Left ventricle myocardium inferior (tissue), 1 donor: ENCODE results near the gene SBK1. TPM values are rescaled to one million over a fixed set of nuclear protein-coding genes. Genes with fewer than 3 reads are reported as not detected.
A peak's percentile ranks its signal among the peaks of the same experiment; 100 is the strongest.

Experiments used
- DNase-seq: peaks from one replicate; pipeline ENCODE4 v3.0.0-alpha.2; 2020
- H3K27ac ChIP-seq: fragments of 200-600 bp; replicated peaks from 2 replicates; pipeline ENCODE4 v1.8.0; 2021
- H3K27me3 ChIP-seq: fragments of 200-600 bp; 2 replicates; pipeline ENCODE4 v1.8.0; 2021; ENCODE audit warnings: low read depth
- H3K36me3 ChIP-seq: fragments of 200-600 bp; 2 replicates; pipeline ENCODE4 v1.8.0; 2021
- H3K4me1 ChIP-seq: fragments of 200-600 bp; 2 replicates; pipeline ENCODE4 v1.8.0; 2021
- H3K4me3 ChIP-seq: fragments of 200-600 bp; 2 replicates; pipeline ENCODE4 v1.8.0; 2021; ENCODE audit warnings: mild to moderate bottlenecking, moderate library complexity
- H3K9me3 ChIP-seq: fragments of 200-600 bp; replicated peaks from 2 replicates; pipeline ENCODE4 v1.8.0; 2021
- intact Hi-C: fragments of 100-400 bp; cut with micrococcal nuclease; formaldehyde crosslinking; loops from one replicate; pipeline ENCODE4 v1.11.0; 2022
- total RNA-seq: library from RNA; stranded (reverse); fragmentation: NEBNext Ultra II Directional; extraction: Animal tissue kit (Norgen Biotek cat#: 25700); gene quantifications from one replicate; pipeline ENCODE4 v1.2.1, GENCODE V29; 2021
- TF ChIP-seq, protein P1 (sequence below): fragments of 200-600 bp; IDR thresholded peaks from 2 replicates; pipeline ENCODE4 v1.8.0; 2021; ENCODE audit warnings: antibody characterized with exemption, mild to moderate bottlenecking, borderline replicate concordance
- donor health status: DM: no; HTN: yes; CAD: no; lungs with severe emphysema.

SBK1 gene
- total RNA-seq, 1 donor from 2014 or later, result 2.3 TPM

DNA sequence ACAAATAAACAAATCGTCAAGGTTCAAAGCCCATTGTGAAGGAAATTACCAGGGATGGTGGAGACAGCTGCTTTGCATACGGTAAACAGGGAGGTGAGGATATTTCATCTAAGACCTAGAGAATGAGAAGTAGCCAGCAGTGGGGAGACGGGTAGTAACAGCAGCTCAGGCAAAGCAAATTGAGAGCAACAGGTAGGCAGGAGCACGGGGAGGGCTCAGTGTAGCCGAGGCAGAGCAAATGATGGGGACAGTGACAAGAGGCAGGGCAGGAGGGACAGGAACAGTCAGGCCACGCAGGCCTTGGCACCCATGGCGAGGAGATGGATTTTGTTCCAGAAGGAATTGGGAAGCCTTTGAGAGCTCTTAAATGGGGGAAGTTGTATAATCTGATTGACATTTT is 29.0 kb upstream of the SBK1 start:
- Histone ChIP-seq H3K9me3 (no peaks in the 10 kb centered on the region), H3K4me3 (no peak overlapping the region), H3K4me1 (peaks cover 39% of the 10 kb centered on the region), H3K27me3 (peaks cover 19% of the 10 kb centered on the region), H3K36me3 (no peaks in the 10 kb centered on the region), H3K27ac (peak overlapping the region; percentile 40)
- DNase-seq, result no peak
- TF ChIP-seq, protein P1, sequence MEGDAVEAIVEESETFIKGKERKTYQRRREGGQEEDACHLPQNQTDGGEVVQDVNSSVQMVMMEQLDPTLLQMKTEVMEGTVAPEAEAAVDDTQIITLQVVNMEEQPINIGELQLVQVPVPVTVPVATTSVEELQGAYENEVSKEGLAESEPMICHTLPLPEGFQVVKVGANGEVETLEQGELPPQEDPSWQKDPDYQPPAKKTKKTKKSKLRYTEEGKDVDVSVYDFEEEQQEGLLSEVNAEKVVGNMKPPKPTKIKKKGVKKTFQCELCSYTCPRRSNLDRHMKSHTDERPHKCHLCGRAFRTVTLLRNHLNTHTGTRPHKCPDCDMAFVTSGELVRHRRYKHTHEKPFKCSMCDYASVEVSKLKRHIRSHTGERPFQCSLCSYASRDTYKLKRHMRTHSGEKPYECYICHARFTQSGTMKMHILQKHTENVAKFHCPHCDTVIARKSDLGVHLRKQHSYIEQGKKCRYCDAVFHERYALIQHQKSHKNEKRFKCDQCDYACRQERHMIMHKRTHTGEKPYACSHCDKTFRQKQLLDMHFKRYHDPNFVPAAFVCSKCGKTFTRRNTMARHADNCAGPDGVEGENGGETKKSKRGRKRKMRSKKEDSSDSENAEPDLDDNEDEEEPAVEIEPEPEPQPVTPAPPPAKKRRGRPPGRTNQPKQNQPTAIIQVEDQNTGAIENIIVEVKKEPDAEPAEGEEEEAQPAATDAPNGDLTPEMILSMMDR, result no peak
- intact Hi-C loops, result no loop called here

DNA sequence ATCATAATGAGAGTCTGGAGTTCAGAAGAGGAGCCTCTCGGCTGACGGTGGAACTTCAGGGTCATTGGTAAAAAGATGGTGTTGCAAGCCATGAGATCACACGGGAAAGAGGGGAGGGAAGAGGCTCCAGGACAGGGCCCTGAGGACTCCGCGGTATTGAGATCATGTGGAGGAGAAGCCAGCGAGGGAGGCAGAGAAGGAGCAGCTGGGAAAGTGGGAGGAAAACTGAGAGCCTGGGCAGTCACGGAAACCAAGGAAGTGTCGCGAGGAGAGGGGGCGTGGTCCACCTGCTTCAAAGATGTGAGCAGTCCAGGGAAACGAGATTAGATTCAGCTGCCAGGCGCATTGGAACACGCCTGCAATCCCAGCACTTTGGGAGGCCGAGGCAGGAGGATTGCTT is 27.7 kb upstream of the SBK1 start:
- no peaks in the 10 kb centered on the region for H3K36me3 ChIP-seq
- peaks cover 29% of the 10 kb centered on the region for H3K4me1 ChIP-seq
- DNase-seq, result no peak
- TF ChIP-seq, protein P1, result no peak
- H3K27ac ChIP-seq, result no peak overlapping the region
- intact Hi-C loops, result no loop called here
- peaks cover 6% of the 10 kb centered on the region for H3K27me3 ChIP-seq
- no peak overlapping the region for H3K4me3 ChIP-seq
- no peaks in the 10 kb centered on the region for H3K9me3 ChIP-seq

DNA sequence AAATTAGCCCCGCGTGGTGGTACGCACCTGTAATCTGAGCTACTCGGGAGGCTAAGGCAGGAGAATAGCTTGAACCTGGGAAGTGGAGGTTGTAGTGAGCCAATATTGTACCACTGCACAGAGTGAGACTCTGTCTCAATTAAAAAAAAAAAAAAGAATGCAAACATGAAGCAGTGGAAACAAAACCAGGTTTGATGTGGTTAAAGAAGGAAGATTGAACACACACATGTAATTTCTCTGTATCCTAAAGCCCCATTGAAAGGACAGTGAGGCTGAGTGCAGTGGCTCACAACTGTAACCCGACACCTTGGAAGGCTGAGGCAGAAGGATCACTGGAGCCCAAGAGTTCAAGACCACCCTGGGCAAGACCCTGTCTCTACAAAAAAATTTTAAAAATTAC is 26.5 kb upstream of the SBK1 start:
- Histone ChIP-seq H3K27ac (no peak overlapping the region), H3K27me3 (peaks cover 2% of the 10 kb centered on the region), H3K4me3 (no peak overlapping the region), H3K36me3 (no peaks in the 10 kb centered on the region), H3K4me1 (peaks cover 29% of the 10 kb centered on the region), H3K9me3 (peaks cover 5% of the 10 kb centered on the region)
- intact Hi-C loops, result no loop called here
- no peak for DNase-seq
- TF ChIP-seq, protein P1, result no peak

DNA sequence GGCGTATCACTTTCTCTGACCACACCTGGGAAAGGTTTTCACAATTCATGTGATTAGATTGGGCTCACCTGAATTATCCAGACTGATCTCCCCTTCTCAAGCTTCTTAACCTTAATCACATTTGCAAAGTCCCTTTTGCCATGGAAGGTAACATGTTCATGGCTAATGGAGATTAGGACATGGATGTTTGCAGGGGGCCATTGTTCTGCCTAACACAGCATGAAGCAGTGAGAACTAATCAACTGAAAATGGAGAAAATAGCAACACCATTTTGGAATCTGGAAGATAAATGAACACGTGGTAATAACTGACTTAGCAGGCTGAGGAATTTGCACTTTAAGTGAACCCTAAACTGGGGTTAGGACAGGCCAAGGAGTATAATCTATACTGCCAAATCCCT is 25.0 kb upstream of the SBK1 start:
- no peak for DNase-seq
- Histone ChIP-seq H3K4me1 (peaks cover 26% of the 10 kb centered on the region), H3K9me3 (peaks cover 16% of the 10 kb centered on the region), H3K27ac (no peak overlapping the region), H3K4me3 (no peak overlapping the region), H3K36me3 (no peaks in the 10 kb centered on the region), H3K27me3 (no peaks in the 10 kb centered on the region)
- TF ChIP-seq, protein P1, result no peak
- intact Hi-C loops, result no loop called here

DNA sequence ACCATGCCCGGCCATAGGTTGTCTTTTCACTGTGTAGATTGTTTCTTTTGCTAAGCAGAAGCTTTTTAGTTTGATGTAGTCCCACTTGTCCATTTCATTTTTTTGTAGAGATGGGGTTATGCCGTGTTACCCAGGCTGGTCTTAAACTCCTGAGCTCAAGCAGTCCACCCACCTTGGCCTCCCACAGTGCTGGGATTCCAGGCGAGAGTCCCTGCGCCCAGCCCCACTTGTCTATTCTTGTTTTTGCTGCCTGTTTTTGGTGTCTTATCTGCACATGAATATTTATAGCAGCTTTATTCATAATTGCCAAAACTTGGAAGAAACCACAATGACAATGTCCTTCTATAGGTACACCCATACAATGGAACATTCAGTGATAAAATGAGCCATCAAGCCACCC is 18.8 kb upstream of the SBK1 start:
- Histone ChIP-seq H3K27ac (no peak overlapping the region), H3K36me3 (no peaks in the 10 kb centered on the region), H3K4me3 (no peak overlapping the region), H3K27me3 (peaks cover 34% of the 10 kb centered on the region), H3K9me3 (peaks cover 16% of the 10 kb centered on the region), H3K4me1 (peaks cover 12% of the 10 kb centered on the region)
- TF ChIP-seq, protein P1, result no peak
- intact Hi-C loops, result no loop called here
- no peak for DNase-seq

DNA sequence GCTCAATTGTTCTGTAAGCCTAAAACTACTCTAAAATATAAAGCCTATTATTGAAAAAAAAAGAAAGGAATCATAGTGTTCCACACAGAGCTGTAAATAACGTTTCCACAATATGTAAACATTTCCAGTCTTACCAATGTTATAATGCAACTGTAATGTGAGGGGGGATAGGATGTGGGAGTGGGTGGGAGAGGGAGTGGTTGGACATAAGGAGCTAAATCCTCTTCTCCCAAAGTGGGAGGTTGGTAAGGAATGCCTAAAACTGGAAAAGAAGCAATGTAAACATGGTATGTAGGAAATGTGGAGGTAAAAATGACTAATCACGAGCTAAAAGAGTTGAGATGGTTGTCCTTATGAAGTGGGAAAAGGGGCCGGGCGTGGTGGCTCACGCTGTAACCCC is 17.6 kb upstream of the SBK1 start:
- no peak for DNase-seq
- Histone ChIP-seq H3K4me1 (peaks cover 12% of the 10 kb centered on the region), H3K4me3 (no peak overlapping the region), H3K36me3 (no peaks in the 10 kb centered on the region), H3K27ac (no peak overlapping the region), H3K9me3 (peaks cover 16% of the 10 kb centered on the region), H3K27me3 (peaks cover 42% of the 10 kb centered on the region)
- TF ChIP-seq, protein P1, result no peak
- intact Hi-C loops, result loop anchor here (5.0 kb wide), 1 partner anchor 43 kb away; no protein-coding TSS in a partner anchor
